ENCODE data around the gene RO60.

GRCh38 chr1:193102662-193103061 lies 43.2 kb downstream of the RO60 start:
- TF ChIP-seq CTCF (IDR thresholded peaks at IDR 0.05; ENCODE audit: insufficient read depth, low read length) (no peak), REST (IDR thresholded peaks at IDR 0.05; ENCODE audit: insufficient replicate concordance, low read depth) (no peak), POLR2AphosphoS5 (IDR thresholded peaks at IDR 0.05; ENCODE audit: low read depth) (no peak), SPI1 (IDR thresholded peaks at IDR 0.05; ENCODE audit: borderline replicate concordance, low read depth) (no peak), GABPA (IDR thresholded peaks at IDR 0.05; ENCODE audit: low read depth) (no peak)
